SH-SY5Y (cell line): ENCODE results near the gene HOXB4.

ENCODE experiments used
- GATA2 ChIP-seq: IDR thresholded peaks from 2 replicates; pipeline ENCODE4 v1.6.1; 2011; ENCODE audit warnings: mild to moderate bottlenecking, low read depth, low read length
- GATA3 ChIP-seq: IDR thresholded peaks from 2 replicates; pipeline ENCODE4 v1.6.1; 2011; ENCODE audit warnings: low read depth, mild to moderate bottlenecking, low read length, moderate library complexity

The HOXB4 gene

GRCh38 chr17:48528153-48528935, 49.8 kb downstream of the HOXB4 start:
- no peak for TF ChIP-seq GATA3
- TF ChIP-seq GATA2 = no peak

- TF ChIP-seq GATA2 = no peak
- TF ChIP-seq GATA3 = no peak
Measured at GRCh38 chr17:48527547-48527932, 50.6 kb downstream of the HOXB4 start.

DNA sequence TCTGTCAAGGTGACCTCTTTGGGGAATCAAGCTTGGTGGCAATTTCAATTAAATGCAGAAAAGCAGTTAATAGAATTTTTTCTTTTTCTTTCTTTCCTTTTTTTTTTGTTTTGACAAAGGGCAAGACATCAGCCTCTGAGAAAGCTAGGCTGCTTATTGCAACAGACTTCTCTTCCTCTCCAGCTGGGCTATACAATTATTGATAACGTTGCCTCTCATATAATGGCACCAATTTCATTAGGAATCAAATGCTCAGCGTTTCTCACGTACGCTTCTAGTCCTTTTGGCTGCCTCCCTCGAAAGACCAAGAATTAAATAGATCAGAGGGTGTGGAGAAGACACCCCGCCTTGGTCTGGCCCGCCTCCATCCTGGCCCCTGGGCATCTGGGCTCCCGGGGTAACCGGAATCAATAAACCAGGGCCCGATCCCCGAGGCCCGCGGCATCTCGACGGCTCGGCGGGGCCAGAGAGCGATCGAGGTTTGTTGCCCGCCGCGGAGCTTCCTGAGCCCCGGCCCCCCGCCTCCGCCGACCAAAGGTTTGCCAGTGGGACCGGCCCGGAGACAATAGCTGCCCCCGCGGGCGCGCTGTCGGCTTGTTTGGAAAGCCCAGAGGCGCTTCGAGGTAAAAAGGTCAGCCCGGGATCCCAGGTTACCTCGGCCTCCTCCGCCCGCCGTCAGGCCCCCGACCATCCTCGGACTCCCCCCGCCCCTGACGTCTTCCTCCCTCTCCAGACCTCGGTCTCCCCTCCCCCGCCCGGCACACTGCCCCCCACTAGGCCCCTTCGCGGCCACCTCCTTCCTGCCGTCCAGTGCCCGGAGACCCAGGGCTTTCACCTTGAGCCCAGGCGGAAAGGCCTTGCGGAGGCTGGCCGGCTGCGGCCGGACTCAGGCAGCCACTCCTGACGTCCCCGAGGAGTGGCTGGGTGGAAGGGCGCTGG, 51.3 kb downstream of the HOXB4 start:
- TF ChIP-seq GATA3 = no peak
- no peak for TF ChIP-seq GATA2
